GM19438 (cell line): ENCODE measurements around the gene HSPB7.
A peak's percentile ranks its signal among the peaks of the same experiment; 100 is the strongest.
"Not testable (repeated sequence)": the region's sequence is repeated elsewhere in the genome, so short reads cannot be mapped to it uniquely, and the experiment has no call there.

Experiments
- ATAC-seq: cut with Tn5 transposase; IDR thresholded peaks from one replicate; pipeline ENCODE4 v1.9.1; 2021; ENCODE audit warnings: low read depth; ENCODE audit not compliant: unreplicated experiment

HSPB7 gene

GRCh38 chr1:15985611-15986297, 32.1 kb downstream of the HSPB7 start:
- ATAC-seq: no peak

GRCh38 chr1:15983275-15983674, 34.6 kb downstream of the HSPB7 start:
- ATAC-seq: no peak

DNA sequence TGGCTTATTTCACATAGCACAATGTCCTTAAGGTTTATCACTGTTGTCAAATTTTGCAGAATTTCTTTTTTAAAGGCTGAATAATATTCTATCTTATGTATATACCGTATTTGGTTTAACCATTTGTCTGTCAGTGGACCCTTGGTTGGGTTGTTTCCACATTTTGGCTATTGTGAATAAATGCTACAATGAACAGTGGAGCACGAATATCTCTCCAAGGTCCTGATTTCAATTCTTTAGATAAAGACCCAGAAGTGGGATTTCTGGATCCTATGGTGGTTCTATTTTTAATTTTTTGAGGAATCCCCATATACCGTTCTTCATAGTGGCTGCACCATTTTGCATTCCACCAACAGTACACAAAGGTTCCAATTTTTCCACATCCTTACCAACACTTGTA, 36.2 kb downstream of the HSPB7 start:
- ATAC-seq: no peak

- ATAC-seq: not testable (repeated sequence)
Measured at GRCh38 chr1:15977947-15978346, 39.9 kb downstream of the HSPB7 start.

GRCh38 chr1:15975805-15976680, 41.8 kb downstream of the HSPB7 start, which contains the start of gene ZBTB17:
Gene ZBTB17 (minus strand): TSS chr1:15976101. CDS start chr1:15948495, 27,606 bp downstream.
- ATAC-seq: peak; percentile 60

GRCh38 chr1:15975358-15975804, 42.5 kb downstream of the HSPB7 start:
- ATAC-seq: peak; percentile 49

DNA sequence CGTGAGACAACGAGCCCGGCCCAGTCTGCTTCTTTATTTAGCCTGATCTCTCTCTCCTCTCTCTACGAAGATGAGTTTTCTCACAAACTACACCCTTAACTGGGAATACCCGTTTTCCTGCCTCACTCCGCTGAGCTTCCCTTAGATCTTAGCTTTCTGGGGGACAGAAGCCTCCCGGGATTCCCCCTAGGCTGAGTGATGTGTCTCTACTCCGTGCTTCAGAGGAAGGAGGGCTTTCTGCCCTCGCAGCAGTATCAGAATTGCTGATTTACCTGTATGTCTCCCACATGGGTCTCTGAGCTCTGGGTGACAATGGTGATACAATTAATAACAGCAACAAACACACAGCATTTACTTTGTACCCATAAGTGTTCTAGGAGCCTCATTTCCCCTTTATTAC, 43.0 kb downstream of the HSPB7 start:
- peak; percentile 43 for ATAC-seq

- ATAC-seq: no peak
Measured at GRCh38 chr1:15973772-15974171, 44.1 kb downstream of the HSPB7 start.

DNA sequence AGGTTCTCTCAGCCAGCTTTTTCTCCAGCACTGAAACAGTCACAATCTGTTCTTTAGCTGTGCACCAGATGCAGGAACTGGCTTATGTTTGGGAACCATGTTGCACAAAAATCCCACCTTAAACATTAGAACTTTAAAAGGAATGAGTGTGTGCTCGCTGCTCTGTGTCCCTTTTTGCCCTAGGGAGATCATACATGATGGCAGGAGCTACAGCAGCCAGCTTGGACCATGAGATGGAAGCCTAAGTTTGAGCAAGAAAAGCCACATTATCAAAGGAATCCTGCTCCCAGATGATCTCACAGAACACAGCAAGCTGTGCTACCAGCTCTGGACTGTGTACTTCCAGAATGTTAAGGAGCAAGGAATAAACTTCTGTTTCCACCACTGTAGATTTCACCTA, 45.4 kb downstream of the HSPB7 start:
- ATAC-seq: no peak

DNA sequence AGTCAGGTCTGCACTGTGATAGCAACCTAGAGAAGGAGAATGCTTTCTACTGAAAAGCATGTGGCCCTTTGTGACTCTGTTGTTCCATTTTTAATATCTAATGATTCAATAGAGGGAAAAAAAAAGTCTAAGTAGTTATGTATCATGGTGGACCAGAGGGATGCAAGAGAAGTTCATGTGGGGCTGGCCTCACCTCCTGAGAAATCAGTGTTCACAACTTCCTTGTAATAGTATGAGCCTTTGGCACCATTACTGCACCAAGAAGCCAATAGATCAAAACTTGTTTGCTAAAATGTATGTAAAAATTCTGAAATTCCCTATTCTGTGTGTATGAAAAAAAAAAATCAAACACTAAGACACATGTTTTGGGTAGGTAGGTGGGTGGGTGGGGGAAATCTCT, 46.9 kb downstream of the HSPB7 start:
- ATAC-seq: no peak

GRCh38 chr1:15969321-15969880, 48.4 kb downstream of the HSPB7 start:
- ATAC-seq: no peak

GRCh38 chr1:15968172-15968571, 49.7 kb downstream of the HSPB7 start:
- no peak for ATAC-seq

DNA sequence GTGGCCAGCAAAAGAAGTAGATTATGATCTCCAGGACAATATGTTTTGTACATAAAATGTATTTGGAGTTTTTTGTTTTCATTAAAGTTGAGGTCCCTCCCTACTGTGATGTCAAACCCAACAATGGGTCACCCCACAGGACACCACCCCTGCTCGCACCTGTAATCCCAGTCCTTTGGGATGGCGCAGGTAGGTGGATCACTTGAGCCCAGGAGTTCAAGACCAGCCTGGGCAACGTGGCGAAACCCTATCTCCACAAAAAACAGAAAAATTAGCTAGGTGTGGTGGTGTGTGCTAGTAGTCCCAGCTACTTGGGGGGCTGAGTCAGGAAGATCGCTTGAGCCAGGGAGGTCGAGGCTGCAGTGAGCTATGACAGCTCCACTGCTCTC, 50.9 kb downstream of the HSPB7 start:
- ATAC-seq: no peak

GRCh38 chr1:15966081-15966955, 51.5 kb downstream of the HSPB7 start:
- ATAC-seq: peak; percentile 81

- no peak for ATAC-seq
Measured at GRCh38 chr1:15965228-15965767, 52.5 kb downstream of the HSPB7 start.
